Activated T-cell treated with anti-CD3 and anti-CD28 coated beads, Interleukin-2, amount 50 U/mL, for 1 hour (primary cell): ENCODE measurements around the gene CDH4.

Experiments
- DNase-seq: peaks from one replicate; pipeline ENCODE4 v3.0.0-alpha.2; 2020

Gene CDH4

GRCh38 chr20:61916318-61916891 lies 664.3 kb downstream of the CDH4 start:
- DNase-seq: no peak

- no peak for DNase-seq
These were observed 665.5 kb downstream of the CDH4 start for GRCh38 chr20:61917474-61918145.

- no peak for DNase-seq
These were observed 666.5 kb downstream of the CDH4 start for GRCh38 chr20:61918548-61918947.

DNA sequence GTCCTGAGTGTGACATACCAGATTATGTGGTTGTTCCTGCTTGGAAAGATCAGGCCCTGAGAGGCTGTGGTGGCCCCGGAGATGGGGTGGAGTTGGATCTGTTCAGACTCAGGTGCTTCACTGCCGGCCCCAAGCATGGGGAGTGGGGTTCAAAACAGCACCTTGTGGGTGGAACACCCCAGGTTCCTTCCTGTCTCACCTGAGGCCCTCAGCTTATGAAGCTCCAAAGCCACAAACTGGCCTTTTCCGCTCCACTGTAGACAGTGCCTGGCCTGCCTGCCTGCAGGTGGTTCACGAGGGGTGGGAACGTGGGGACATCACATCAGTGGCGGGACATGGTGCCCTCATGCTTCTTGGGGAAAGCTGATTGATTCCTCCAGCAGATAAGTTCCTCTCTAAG lies 667.2 kb downstream of the CDH4 start:
- no peak for DNase-seq

DNA sequence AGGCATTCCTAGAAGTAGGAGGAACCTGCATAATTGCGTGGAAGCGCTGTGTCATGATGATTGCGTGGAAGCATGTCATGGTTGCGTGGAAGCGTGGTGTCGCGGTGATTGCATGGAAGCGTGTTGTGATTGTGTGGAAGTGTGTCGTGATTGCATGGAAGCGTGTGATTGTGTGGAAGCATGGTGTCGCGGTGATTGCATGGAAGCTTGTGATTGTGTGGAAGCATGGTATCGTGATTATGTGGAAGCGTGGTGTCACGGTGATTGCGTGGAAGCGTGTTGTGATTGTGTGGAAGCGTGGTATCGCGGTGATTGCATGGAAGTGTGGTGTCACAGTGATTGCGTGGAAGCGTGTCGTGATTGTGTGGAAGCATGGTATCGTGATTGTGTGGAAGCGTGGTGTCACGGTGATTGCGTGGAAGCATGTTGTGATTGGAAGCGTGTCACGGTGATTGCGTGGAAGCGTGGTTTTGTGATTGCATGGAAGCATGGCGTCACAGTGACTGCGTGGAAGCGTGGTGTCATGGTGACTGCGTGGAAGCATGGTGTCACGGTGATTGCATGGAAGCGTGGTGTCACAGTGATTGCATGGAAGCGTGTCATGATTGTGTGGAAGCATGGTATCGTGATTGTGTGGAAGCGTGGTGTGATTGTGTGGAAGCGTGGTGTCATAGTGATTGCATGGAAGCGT lies 667.8 kb downstream of the CDH4 start:
- no peak for DNase-seq

DNA sequence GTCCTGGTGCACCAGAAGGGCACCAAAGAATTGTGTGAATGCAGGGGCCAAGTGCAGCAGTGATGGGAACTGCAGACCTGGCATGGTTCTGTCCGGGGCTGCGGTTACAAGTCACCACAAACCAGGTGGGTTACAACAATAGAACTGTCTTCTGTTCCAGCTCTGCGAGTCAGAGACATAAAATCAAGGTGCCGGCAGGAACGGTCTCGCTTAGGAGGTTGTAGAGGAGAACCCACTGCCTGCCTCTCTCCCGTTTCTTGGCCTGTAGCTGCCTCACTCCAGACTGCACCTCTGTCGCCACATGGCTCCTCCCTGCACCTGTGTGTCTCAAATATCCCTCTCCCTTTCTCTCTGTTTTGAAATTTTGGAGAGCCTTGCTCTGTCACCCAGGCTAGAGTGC lies 670.4 kb downstream of the CDH4 start:
- DNase-seq: no peak

- no peak for DNase-seq
These were observed 670.9 kb downstream of the CDH4 start for GRCh38 chr20:61922936-61923335.

DNA sequence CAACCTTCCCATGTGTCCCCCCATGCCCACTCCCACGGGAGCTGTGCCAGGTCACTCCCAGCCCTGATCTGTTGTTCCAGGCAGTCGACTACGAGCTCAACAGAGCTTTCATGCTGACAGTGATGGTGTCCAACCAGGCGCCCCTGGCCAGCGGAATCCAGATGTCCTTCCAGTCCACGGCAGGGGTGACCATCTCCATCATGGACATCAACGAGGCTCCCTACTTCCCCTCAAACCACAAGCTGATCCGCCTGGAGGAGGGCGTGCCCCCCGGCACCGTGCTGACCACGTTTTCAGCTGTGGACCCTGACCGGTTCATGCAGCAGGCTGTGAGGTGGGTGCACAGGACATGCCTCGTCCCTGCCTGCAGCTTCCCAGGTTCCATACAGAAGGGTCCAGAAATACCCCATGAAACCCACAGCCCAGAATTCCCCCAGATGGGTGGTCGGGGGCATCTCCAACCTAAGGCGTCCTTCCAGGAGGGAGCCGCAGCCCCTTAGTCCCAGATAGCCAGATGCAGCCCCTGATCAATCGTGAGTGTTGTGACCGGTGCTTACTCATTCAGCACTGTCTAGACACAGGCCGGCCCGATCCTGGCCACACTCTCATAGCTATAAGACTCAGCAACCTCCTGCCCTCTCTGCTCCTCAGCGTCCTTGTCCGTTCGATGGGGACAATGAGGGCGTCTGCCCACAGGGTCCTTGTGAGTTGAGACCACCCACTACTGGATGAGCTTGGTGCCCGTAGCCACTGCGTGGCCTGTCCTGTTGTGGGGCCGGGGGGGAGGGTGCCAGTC lies 671.5 kb downstream of the CDH4 start:
- no peak for DNase-seq

GRCh38 chr20:61924211-61924857 lies 672.3 kb downstream of the CDH4 start:
- no peak for DNase-seq

- DNase-seq: no peak
These were observed 672.9 kb downstream of the CDH4 start for GRCh38 chr20:61924858-61925554.

DNA sequence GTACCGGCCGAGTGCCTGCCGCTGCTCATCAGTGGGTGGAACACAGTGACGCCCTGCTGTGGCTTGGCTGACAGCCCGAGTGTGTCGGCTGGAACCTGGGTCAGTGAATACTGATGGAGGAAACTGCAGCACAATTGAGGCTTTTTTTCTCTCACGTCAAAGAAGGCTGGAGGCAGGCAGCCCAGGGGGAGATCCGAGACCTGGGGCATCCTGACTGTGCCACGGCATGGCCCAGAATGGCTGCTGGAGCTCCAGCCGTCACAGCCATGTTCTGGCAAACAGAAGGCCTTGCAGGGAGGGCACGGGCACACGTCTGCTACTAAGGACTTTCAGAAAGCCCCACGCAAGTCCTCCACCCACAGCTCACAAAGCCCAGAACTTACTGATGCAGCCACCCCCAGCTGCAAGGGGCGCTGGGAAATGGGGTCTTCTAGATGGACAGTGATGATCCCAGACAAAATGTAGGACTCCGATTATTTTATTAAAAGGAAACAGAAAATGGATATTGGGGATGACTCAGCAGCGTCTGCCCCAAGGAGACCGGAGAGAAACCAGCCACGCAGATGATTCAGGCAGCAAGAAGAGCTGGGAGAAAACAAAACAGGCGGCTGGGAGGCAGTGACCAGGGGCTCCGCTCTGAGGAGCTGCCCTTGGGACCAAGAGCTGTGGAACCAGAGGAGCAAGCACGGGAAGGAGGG lies 673.6 kb downstream of the CDH4 start:
- no peak for DNase-seq

DNA sequence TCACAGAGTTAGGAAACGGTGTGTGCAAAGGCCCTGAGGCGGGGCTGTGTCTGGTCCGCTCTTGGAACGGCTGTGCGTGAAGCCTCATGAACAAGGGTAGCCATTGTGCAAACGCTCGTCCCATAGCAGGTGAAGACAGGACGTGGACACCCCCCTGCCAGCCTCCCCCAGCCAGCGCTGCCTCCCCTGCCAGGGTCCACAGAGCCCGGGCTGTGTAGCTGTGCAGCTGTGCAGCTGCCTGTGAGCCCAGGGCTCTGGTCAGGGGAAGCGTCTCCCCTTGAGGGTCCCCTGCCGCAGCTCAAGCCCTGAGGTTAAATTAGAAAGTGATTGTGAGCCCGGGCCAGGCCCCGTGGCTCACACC lies 674.2 kb downstream of the CDH4 start:
- DNase-seq: no peak

GRCh38 chr20:61926796-61927192 lies 674.7 kb downstream of the CDH4 start:
- no peak for DNase-seq

DNA sequence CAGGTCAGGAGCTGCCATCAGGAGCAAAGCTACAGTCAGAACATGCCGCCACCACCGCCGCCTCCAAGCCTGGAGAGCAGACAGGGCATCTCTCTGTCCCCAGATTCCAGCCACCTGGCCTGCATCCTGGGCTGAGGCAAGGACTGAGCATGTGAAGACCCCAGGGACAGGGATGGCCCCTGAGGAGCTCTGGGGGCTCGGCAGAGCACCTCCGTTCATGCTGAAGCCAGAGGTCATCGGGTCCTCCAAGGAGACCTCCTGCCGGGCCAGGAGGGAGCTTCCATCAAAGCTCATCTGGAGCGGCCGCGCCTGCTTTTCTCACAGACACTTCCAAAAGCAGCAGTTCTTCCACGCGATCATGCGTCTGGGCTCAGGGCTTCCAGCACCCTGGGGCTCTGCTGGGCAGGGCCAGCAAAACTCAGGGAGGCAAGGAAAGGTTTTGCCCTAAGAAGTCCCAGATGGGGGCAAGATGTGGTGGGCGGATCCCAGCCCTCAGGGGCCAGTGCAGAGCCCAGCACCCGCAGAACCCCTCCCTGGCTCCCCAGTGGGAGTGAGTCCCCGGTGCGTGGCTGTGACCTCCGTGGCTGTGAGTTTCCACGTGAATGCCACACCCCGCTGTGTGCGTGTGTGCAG lies 675.2 kb downstream of the CDH4 start:
- no peak for DNase-seq

DNA sequence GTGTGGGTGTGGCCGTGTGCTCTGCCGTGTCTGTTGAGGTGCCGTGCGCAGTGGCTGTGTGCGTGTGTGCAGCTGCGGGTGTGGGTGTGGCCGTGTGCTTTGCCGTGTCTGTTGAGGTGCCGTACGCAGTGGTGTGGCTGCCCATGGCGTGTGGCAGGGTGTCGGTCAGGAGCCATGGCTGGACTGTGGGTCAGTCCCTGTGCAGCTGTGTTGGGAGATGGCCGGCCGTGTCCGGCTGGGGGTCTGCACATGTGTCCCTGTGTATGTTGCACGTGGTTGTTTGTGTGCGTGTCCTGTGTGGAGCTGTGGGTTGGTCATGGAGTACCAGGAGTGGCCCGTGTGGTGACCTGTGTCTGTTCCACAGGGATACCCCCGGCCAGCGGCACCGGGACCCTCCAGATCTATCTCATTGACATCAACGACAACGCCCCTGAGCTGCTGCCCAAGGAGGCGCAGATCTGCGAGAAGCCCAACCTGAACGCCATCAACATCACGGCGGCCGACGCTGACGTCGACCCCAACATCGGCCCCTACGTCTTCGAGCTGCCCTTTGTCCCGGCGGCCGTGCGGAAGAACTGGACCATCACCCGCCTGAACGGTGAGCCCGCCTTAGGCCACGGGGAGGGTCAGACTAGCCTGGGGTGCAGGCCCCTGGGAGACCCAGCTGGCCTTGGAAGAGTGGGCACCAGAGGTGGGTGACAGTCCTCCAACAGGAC lies 675.9 kb downstream of the CDH4 start:
- no peak for DNase-seq

GRCh38 chr20:61929561-61929960 lies 677.5 kb downstream of the CDH4 start:
- no peak for DNase-seq

DNA sequence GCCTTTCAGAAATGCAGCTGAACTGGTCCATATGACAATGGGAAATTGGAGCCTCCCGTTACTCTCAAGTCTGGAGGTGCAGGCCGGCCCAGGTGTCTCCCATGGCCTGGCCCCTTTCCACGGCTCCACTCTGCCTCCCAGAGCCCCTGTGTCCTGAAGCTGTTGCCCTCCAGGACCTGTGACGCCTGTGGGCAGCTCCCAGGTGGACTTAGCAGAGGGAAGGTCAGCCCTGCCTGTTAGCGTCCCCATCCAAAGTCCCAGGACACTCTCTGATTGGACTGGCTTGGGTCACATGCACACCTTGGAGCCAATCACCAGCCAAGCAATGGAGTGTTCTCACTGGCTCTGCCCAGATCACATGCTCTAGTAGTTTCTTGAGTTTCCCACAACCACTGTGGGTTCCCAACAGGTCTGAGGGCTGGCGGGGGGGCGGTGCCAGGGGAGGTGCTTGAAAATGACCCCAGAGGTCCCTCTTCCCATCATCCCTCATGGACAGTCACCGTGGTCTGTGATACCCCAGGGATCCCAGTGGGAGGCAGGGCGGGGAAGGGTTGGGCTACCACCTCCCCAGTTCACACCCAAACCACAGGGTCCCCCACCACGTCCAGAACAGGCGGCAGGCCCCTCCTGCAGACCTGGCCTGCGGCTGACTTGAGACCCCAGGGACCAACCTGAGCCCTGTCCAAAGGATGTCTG lies 678.1 kb downstream of the CDH4 start:
- no peak for DNase-seq

- no peak for DNase-seq
These were observed 678.9 kb downstream of the CDH4 start for GRCh38 chr20:61930776-61931475.

- peak; percentile 2 for DNase-seq
These were observed 679.6 kb downstream of the CDH4 start for GRCh38 chr20:61931476-61932198.
